GM12892 (cell line): ENCODE data around the gene CDC45.

Experiments
- POLR2A ChIP-seq: IDR thresholded peaks from 2 replicates; pipeline ENCODE4 v1.6.1; 2011; ENCODE audit warnings: low read depth, low read length, control low read depth
- POLR2AphosphoS5 ChIP-seq: IDR thresholded peaks from 2 replicates; pipeline ENCODE4 v1.6.1; 2011; ENCODE audit warnings: low read depth, low read length, control low read depth
- TAF1 ChIP-seq: IDR thresholded peaks from 2 replicates; pipeline ENCODE4 v1.6.1; 2011; ENCODE audit warnings: low read depth, mild to moderate bottlenecking, control low read depth, low read length, borderline replicate concordance

DNA sequence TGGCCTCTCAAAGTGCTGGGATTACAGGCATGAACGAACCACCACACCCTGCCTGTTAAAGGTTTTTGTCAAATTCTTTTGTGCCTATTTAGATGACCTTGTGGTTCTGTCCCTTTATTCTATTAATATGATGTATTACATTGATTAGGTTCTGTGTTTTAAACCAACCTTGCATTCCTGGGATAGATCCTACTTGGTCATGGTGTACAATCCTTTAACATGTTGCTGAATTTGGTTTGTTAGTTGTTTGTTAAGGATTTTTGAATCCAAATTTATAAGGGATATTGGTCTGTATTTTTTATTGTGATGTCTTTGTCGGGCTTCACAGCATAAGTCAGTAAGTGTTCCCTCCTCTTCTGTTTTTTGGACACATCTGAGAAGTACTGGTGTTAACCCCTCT, 73.5 kb downstream of the CDC45 start:
- TF ChIP-seq POLR2A (no peak), POLR2AphosphoS5 (no peak), TAF1 (no peak)
